CD4-positive, alpha-beta T cell (primary cell): ENCODE data around the gene EP300. TPM values are rescaled to one million over a fixed set of nuclear protein-coding genes. Genes with fewer than 3 reads are reported as not detected.
"Not testable (repeated sequence)": the region's sequence is repeated elsewhere in the genome, so short reads cannot be mapped to it uniquely, and the experiment has no call there.

Experiments
- ATAC-seq: fragments of 200-7000 bp; cut with Tn5 transposase; one replicate; pipeline ENCODE4 v1.10.0; 2022; ENCODE audit warnings: mild to moderate bottlenecking; ENCODE audit not compliant: poor library complexity
- CTCF ChIA-PET: fragments of 350-600 bp; sonication (Branson Sonifier 250); formaldehyde crosslinking; loops from one replicate; lab custom pipeline; 2021; ENCODE audit warnings: antibody characterized with exemption, inconsistent platforms; lab: Charles Lee
- POLR2A ChIA-PET: fragments of 350-600 bp; sonication (Branson Sonifier 250); formaldehyde crosslinking; loops from one replicate; lab custom pipeline; 2021; ENCODE audit warnings: antibody characterized with exemption, inconsistent platforms; lab: Charles Lee
- DNase-seq, 14 experiments: peaks; one replicate each; pipeline ENCODE4 v3.0.0-alpha.2; 2013 to 2020; ENCODE audit warnings: mixed read lengths in 2 of 14
- H3K27ac ChIP-seq, 2 donors: one replicate each; pipeline versions ENCODE4 v1.5.1 to v1.7.0; 2013; ENCODE audit warnings: low read length in 2 of 2, low read depth in 1 of 2, mild to moderate bottlenecking in 1 of 2
- H3K27me3 ChIP-seq, 2 experiments: 1 replicate in 1 of 2; 2 replicates in 1 of 2; pipeline versions ENCODE4 v1.6.1 to v1.7.0; 2013; ENCODE audit warnings: low read length in 2 of 2, control low read depth in 1 of 2, mild to moderate bottlenecking in 1 of 2, moderate library complexity in 1 of 2; ENCODE audit not compliant: insufficient read depth in 2 of 2, control insufficient read depth in 1 of 2
- H3K36me3 ChIP-seq: one replicate; pipeline ENCODE4 v1.6.1; 2013; ENCODE audit warnings: low read length, control low read depth; ENCODE audit not compliant: insufficient read depth
- H3K4me1 ChIP-seq: one replicate; pipeline ENCODE4 v1.6.1; 2013; ENCODE audit warnings: low read length, control low read depth; ENCODE audit not compliant: insufficient read depth
- H3K4me3 ChIP-seq: one replicate; pipeline ENCODE4 v1.5.1; 2013; ENCODE audit warnings: mild to moderate bottlenecking, low read length, moderate library complexity
- H3K9me3 ChIP-seq, 2 experiments: 1 replicate in 1 of 2; 2 replicates in 1 of 2; pipeline versions ENCODE4 v1.6.1 to v1.7.0; 2013; ENCODE audit warnings: low read length in 2 of 2, mild to moderate bottlenecking in 2 of 2, control low read depth in 1 of 2, moderate library complexity in 1 of 2; ENCODE audit not compliant: control insufficient read depth in 1 of 2, insufficient read depth in 1 of 2
- H3K27ac Mint-ChIP-seq: one replicate; pipeline ENCODE4 v1.8.0; 2020; ENCODE audit warnings: mixed read lengths
- H3K27me3 Mint-ChIP-seq: one replicate; pipeline ENCODE4 v1.8.0; 2021; ENCODE audit warnings: mixed read lengths
- H3K36me3 Mint-ChIP-seq: one replicate; pipeline ENCODE4 v1.8.0; 2021; ENCODE audit warnings: low read depth, mixed read lengths
- H3K4me1 Mint-ChIP-seq: one replicate; pipeline ENCODE4 v1.8.0; 2021; ENCODE audit warnings: low read depth, mixed read lengths
- H3K4me3 Mint-ChIP-seq: one replicate; pipeline ENCODE4 v1.8.0; 2020; ENCODE audit warnings: mild to moderate bottlenecking, mixed read lengths
- H3K9me3 Mint-ChIP-seq: one replicate; pipeline ENCODE4 v1.8.0; 2020; ENCODE audit warnings: mixed read lengths
- intact Hi-C, 2 experiments: fragments of 100-400 bp; cut with DNase I in 1 of 2; cut with micrococcal nuclease in 1 of 2; formaldehyde crosslinking; loops; one replicate each; pipeline versions ENCODE4 v1.15.1 to v1.9.0; 2023 to 2025; cut with DNase I, micrococcal nuclease
- total RNA-seq, 174 experiments: library from RNA in 2 of 174; stranded (reverse) in 2 of 174; gene quantifications; one replicate each; pipeline ENCODE4 v1.2.3 and lab custom pipeline; 2021 to 2026
- TF ChIP-seq, protein P1 (sequence below): fragments of 200-600 bp; IDR thresholded peaks from one replicate; pipeline ENCODE4 v1.8.0; 2022; ENCODE audit warnings: antibody characterized with exemption, mild to moderate bottlenecking

EP300 gene
- total RNA-seq, 2 experiments from 2014 or later, result 126 to 134 TPM

DNA sequence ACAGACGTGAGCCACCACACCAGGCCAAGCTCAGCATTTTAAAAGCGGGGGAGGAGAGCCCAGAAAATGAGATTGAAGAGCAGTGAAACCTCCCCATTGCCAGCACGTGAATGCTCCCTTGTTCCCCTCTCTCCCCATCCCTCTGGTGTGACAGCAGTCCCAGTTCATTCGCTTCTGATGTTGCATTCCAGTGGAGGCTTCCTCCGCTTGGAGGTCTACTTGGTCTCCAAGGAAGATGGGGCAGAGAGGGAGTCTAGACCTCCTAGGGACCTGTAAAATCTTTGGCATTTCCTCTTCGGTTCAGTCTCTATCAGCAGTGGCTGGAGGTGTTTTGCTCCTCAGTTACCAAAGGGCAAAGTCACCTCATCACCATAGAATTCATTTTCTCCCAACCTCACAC is 30.2 kb upstream of the EP300 start:
- Mint-ChIP-seq H3K27me3 (no peaks in the 10 kb centered on the region), H3K4me1 (no peaks in the 10 kb centered on the region), H3K36me3 (no peaks in the 10 kb centered on the region), H3K9me3 (no peaks in the 10 kb centered on the region), H3K27ac (no peak overlapping the region), H3K4me3 (no peak overlapping the region)
- no peak for DNase-seq
- intact Hi-C loops, result no loop called here
- CTCF ChIA-PET, result no interaction called here
- POLR2A ChIA-PET, result no interaction called here
- H3K27me3 ChIP-seq, result no peaks in the 10 kb centered on the region
- no peaks in the 10 kb centered on the region for H3K4me1 ChIP-seq
- no peaks in the 10 kb centered on the region for H3K36me3 ChIP-seq
- TF ChIP-seq, protein P1, sequence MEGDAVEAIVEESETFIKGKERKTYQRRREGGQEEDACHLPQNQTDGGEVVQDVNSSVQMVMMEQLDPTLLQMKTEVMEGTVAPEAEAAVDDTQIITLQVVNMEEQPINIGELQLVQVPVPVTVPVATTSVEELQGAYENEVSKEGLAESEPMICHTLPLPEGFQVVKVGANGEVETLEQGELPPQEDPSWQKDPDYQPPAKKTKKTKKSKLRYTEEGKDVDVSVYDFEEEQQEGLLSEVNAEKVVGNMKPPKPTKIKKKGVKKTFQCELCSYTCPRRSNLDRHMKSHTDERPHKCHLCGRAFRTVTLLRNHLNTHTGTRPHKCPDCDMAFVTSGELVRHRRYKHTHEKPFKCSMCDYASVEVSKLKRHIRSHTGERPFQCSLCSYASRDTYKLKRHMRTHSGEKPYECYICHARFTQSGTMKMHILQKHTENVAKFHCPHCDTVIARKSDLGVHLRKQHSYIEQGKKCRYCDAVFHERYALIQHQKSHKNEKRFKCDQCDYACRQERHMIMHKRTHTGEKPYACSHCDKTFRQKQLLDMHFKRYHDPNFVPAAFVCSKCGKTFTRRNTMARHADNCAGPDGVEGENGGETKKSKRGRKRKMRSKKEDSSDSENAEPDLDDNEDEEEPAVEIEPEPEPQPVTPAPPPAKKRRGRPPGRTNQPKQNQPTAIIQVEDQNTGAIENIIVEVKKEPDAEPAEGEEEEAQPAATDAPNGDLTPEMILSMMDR, result no peak
- H3K27ac ChIP-seq, result no peak overlapping the region
- no peaks in the 10 kb centered on the region for H3K9me3 ChIP-seq
- H3K4me3 ChIP-seq, result no peak overlapping the region
- ATAC-seq, result no peak

DNA sequence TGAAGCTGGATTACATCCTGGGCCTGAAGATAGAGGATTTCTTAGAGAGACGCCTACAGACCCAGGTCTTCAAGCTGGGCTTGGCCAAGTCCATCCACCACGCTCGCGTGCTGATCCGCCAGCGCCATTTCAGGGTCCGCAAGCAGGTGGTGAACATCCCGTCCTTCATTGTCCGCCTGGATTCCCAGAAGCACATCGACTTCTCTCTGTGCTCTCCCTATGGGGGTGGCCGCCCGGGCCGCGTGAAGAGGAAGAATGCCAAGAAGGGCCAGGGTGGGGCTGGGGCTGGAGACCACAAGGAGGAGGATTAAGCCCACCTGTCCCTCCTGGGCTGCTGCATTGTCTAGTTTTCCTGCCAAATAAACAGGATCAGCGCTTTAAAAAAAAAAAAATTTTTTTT is 28.1 kb upstream of the EP300 start:
- H3K27me3 ChIP-seq, POLR2A ChIA-PET, H3K27me3 Mint-ChIP-seq, intact Hi-C loops, H3K9me3 Mint-ChIP-seq, H3K27ac ChIP-seq, H3K9me3 ChIP-seq, H3K36me3 ChIP-seq, DNase-seq, ATAC-seq, H3K36me3 Mint-ChIP-seq, H3K4me1 ChIP-seq, H3K4me1 Mint-ChIP-seq, H3K4me3 Mint-ChIP-seq, CTCF ChIA-PET, H3K4me3 ChIP-seq, H3K27ac Mint-ChIP-seq: not testable (repeated sequence)

DNA sequence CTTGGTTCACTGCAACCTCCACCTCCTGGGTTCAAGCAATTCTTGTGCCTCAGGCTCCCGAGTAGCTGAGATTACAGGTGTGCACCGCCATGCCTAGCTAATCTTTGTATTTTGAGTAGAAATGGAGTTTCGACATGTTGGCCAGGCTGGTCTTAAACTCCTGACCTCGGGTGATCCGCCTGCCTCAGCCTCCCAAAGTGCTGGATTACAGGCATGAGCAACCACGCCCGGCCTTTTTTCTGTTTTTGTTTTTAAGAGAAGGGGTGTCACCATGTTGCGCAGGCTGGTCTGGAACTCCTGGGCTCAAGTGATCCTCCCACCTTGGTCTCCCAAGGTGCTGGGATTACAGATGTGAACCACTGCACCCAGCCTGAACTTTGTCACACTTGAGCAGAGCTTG is 26.1 kb upstream of the EP300 start:
- H3K4me1 ChIP-seq, result peaks cover 11% of the 10 kb centered on the region
- POLR2A ChIA-PET, H3K27me3 ChIP-seq, H3K27me3 Mint-ChIP-seq, H3K27ac ChIP-seq, H3K4me3 Mint-ChIP-seq, ATAC-seq, H3K4me3 ChIP-seq, H3K9me3 Mint-ChIP-seq, H3K36me3 Mint-ChIP-seq, H3K36me3 ChIP-seq, H3K4me1 Mint-ChIP-seq, H3K27ac Mint-ChIP-seq, DNase-seq, intact Hi-C loops, H3K9me3 ChIP-seq: not testable (repeated sequence)
- CTCF ChIA-PET, result interaction anchor here (0.7 kb wide), 1 partner anchor 41 kb away, joined by 3 read pairs; no protein-coding TSS in a partner anchor

- DNase-seq, ATAC-seq, H3K36me3 Mint-ChIP-seq, H3K9me3 Mint-ChIP-seq, H3K36me3 ChIP-seq, H3K27me3 Mint-ChIP-seq, H3K27ac ChIP-seq, H3K4me3 Mint-ChIP-seq, H3K9me3 ChIP-seq, H3K4me1 Mint-ChIP-seq, H3K4me3 ChIP-seq, intact Hi-C loops, H3K27me3 ChIP-seq, H3K27ac Mint-ChIP-seq: not testable (repeated sequence)
- ChIA-PET CTCF (interaction anchor here (0.7 kb wide), 1 partner anchor 20 kb away, joined by 3 read pairs; no protein-coding TSS in a partner anchor), POLR2A (interaction anchor here (0.6 to 1.9 kb wide), 2 partner anchors 46 to 101 kb away, joined by 3 to 9 read pairs; no protein-coding TSS in a partner anchor)
- H3K4me1 ChIP-seq, result peaks cover 11% of the 10 kb centered on the region
Observed at GRCh38 chr22:41067968-41068367, 24.4 kb upstream of the EP300 start.
